Measurements from ENCODE around the gene HMBS. TPM values are rescaled to one million over a fixed set of nuclear protein-coding genes. Genes with fewer than 3 reads are reported as not detected.

The HMBS gene
- total and polyA plus RNA-seq, 4 donors: 10.5 to 224 (median 26.7) TPM

DNA sequence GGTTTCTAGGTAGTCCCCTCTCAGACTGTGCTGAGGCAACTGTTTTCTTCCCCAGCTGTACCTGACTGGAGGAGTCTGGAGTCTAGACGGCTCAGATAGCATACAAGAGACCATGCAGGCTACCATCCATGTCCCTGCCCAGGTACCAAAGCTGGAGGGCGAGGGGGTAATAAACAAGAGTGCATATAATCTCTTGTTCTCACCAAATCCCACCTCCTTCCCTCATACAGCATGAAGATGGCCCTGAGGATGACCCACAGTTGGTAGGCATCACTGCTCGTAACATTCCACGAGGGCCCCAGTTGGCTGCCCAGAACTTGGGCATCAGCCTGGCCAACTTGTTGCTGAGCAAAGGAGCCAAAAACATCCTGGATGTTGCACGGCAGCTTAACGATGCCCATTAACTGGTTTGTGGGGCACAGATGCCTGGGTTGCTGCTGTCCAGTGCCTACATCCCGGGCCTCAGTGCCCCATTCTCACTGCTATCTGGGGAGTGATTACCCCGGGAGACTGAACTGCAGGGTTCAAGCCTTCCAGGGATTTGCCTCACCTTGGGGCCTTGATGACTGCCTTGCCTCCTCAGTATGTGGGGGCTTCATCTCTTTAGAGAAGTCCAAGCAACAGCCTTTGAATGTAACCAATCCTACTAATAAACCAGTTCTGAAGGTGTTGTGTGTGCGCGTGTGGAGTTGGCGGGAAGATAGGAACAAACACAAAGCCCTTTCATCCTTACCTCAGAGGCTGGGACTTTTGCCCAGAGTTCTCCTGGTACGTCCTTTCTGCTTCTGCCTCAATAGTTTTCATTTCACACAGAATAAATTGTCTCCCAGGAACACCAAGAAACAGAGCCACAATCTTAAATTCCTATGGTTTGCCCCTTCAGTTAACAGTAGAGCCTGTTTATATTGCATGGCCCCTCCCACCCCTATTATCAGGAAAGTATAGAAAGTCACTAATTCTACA, 8.5 kb downstream of the HMBS start:
- peak; percentile 52 for DNase-seq (ENCODE audit: low spot score)
- Histone ChIP-seq H3K27me3 (ENCODE audit: control insufficient read depth in 4 of 4, insufficient read depth in 4 of 4, low read length in 3 of 4) (no peaks in the 10 kb centered on the region), H3K4me1 (ENCODE audit: control insufficient read depth in 4 of 4, insufficient read depth in 4 of 4, low read length in 3 of 4) (peaks cover 0 to 28% (median 15%) of the 10 kb centered on the region in 4 donors), H3K9me3 (ENCODE audit: control insufficient read depth in 4 of 4, low read length in 3 of 4) (no peaks in the 10 kb centered on the region), H3K9ac (ENCODE audit: low read depth in 1 of 2, low read length in 2 of 2) (peak overlapping the region; percentile 70 to 75), H3K4me3 (ENCODE audit: low read depth in 1 of 3, low read length in 3 of 3) (peak overlapping the region in 1 of 3 donors; percentile 75), H3K36me3 (ENCODE audit: control insufficient read depth in 4 of 4, insufficient read depth in 3 of 4, low read depth in 1 of 4, low read length in 3 of 4) (peaks cover 5 to 20% (median 9%) of the 10 kb centered on the region in 4 donors), H3K27ac (ENCODE audit: low read depth in 1 of 2, low read length in 2 of 2) (no peak overlapping the region)
- TF ChIP-seq FOXA1 (IDR thresholded peaks at IDR 0.05) (no peak), HNF4A (conservative IDR thresholded peaks at IDR 0.05) (peak in 1 of 2 donors; percentile 14)
- WGBS: 62% methylated on average over 12 of the region's 12 CpGs

DNA sequence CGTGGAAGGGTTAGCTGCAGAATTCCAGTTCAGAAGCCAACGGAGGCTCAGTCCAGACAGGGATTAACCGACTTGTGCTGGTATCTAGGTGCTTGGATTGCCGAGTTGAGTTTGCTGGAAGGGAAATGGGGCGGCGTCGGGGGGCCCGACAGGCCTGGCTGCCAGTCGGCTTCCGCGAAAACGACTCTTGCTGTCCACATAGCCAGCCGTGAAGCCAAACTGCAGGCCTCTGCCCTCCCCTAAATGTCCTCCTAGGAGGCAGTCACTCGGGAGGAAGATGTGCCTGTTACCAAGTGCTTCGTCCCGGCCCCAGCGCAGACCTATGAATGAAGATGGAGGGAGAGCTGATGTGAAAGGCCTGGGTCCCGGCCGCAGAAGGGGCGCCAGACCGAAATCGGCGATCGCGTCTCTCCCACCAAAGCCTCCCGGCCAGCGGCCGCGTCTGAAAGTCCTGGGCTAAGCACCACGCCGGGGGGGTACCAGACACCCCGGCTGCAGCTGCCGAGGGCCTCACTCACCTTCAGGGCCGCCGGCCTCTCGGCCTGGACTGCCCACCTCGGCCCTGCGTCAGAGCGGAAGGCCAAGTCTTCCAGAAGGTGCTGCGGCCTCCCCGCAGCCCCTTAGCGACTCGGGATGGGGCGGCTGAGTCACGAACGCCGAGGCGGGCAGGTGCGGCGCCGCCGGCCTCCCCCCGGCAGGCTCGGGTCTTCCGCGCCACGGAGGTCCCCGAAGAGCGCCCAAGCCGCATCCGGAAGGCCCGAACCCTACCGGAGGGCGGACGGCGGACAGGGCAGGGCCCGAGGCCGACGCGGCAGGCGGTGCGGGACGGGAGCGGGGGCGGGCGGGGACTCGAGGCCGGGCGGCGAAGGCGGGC, 9.5 kb downstream of the HMBS start:
- Histone ChIP-seq H3K27ac (ENCODE audit: low read depth in 1 of 2, low read length in 2 of 2) (peak overlapping the region; percentile 80 to 89), H3K4me1 (ENCODE audit: control insufficient read depth in 4 of 4, insufficient read depth in 4 of 4, low read length in 3 of 4) (peaks cover 0 to 28% (median 15%) of the 10 kb centered on the region in 4 donors), H3K9me3 (ENCODE audit: control insufficient read depth in 4 of 4, low read length in 3 of 4) (no peaks in the 10 kb centered on the region), H3K4me3 (ENCODE audit: low read depth in 1 of 3, low read length in 3 of 3) (peak overlapping the region; percentile 59 to 75 (median 71)), H3K9ac (ENCODE audit: low read depth in 1 of 2, low read length in 2 of 2) (peak overlapping the region; percentile 70 to 75), H3K36me3 (ENCODE audit: control insufficient read depth in 4 of 4, insufficient read depth in 3 of 4, low read depth in 1 of 4, low read length in 3 of 4) (peaks cover 5 to 23% (median 12%) of the 10 kb centered on the region in 4 donors), H3K27me3 (ENCODE audit: control insufficient read depth in 4 of 4, insufficient read depth in 4 of 4, low read length in 3 of 4) (no peaks in the 10 kb centered on the region)
- peak; percentile 66 for DNase-seq (ENCODE audit: low spot score)
- TF ChIP-seq, protein P1, sequence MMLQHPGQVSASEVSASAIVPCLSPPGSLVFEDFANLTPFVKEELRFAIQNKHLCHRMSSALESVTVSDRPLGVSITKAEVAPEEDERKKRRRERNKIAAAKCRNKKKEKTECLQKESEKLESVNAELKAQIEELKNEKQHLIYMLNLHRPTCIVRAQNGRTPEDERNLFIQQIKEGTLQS (IDR thresholded peaks at IDR 0.05): no peak
- TF ChIP-seq GABPA (IDR thresholded peaks at IDR 0.05 in 1 of 2, conservative IDR thresholded peaks at IDR 0.05 in 1 of 2): no peak
- TF ChIP-seq NR2F2 (IDR thresholded peaks at IDR 0.05): no peak
- no peak for TF ChIP-seq HNF4A (conservative IDR thresholded peaks at IDR 0.05)
- TF ChIP-seq SP1 (IDR thresholded peaks at IDR 0.05): no peak
- TF ChIP-seq YY1 (IDR thresholded peaks at IDR 0.05): no peak
- no peak for TF ChIP-seq RAD21 (IDR thresholded peaks at IDR 0.05)
- TF ChIP-seq, protein P2, sequence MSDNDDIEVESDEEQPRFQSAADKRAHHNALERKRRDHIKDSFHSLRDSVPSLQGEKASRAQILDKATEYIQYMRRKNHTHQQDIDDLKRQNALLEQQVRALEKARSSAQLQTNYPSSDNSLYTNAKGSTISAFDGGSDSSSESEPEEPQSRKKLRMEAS (IDR thresholded peaks at IDR 0.05): no peak
- TF ChIP-seq, protein P3, sequence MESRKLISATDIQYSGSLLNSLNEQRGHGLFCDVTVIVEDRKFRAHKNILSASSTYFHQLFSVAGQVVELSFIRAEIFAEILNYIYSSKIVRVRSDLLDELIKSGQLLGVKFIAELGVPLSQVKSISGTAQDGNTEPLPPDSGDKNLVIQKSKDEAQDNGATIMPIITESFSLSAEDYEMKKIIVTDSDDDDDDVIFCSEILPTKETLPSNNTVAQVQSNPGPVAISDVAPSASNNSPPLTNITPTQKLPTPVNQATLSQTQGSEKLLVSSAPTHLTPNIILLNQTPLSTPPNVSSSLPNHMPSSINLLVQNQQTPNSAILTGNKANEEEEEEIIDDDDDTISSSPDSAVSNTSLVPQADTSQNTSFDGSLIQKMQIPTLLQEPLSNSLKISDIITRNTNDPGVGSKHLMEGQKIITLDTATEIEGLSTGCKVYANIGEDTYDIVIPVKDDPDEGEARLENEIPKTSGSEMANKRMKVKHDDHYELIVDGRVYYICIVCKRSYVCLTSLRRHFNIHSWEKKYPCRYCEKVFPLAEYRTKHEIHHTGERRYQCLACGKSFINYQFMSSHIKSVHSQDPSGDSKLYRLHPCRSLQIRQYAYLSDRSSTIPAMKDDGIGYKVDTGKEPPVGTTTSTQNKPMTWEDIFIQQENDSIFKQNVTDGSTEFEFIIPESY (IDR thresholded peaks at IDR 0.05): no peak
- no peak for TF ChIP-seq TAF1 (conservative IDR thresholded peaks at IDR 0.05)
- TF ChIP-seq FOXA2 (IDR thresholded peaks at IDR 0.05): no peak
- TF ChIP-seq JUND (IDR thresholded peaks at IDR 0.05): no peak
- WGBS: 2% methylated on average over 81 of the region's 81 CpGs

DNA sequence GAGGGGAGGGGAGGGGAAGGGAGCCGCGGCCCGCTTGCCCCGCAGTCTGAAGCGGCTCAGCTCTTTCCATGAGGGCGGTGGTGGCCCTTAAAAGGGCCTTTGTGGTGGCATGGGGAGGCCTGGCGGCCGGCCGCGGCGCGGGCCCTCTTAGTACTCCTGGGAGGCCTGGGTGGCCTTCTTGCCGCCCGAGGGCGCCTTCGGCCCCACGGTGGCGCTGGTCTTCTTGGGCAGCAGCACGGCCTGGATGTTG, 10.1 kb downstream of the HMBS start:
- H3K36me3 ChIP-seq (ENCODE audit: control insufficient read depth in 4 of 4, insufficient read depth in 3 of 4, low read depth in 1 of 4, low read length in 3 of 4): peaks cover 5 to 23% (median 12%) of the 10 kb centered on the region in 4 donors
- peak; percentile 81 for DNase-seq (ENCODE audit: low spot score)
- H3K4me1 ChIP-seq (ENCODE audit: control insufficient read depth in 4 of 4, insufficient read depth in 4 of 4, low read length in 3 of 4): peaks cover 0 to 28% (median 15%) of the 10 kb centered on the region in 4 donors

More for the DNA sequence above, 10.1 kb downstream of the HMBS start:
- peak overlapping the region; percentile 71 to 79 (median 75) for H3K4me3 ChIP-seq (ENCODE audit: low read depth in 1 of 3, low read length in 3 of 3)
- no peaks in the 10 kb centered on the region for H3K27me3 ChIP-seq (ENCODE audit: control insufficient read depth in 4 of 4, insufficient read depth in 4 of 4, low read length in 3 of 4)
- WGBS: under 1% methylated on average over 19 of the region's 19 CpGs
- no peak for TF ChIP-seq SP1 (IDR thresholded peaks at IDR 0.05)
- no peak for TF ChIP-seq GABPA (IDR thresholded peaks at IDR 0.05 in 1 of 2, conservative IDR thresholded peaks at IDR 0.05 in 1 of 2)
- TF ChIP-seq YY1 (IDR thresholded peaks at IDR 0.05): no peak
- TF ChIP-seq EGR1 (IDR thresholded peaks at IDR 0.05; ENCODE audit: low read depth in 2 of 2): no peak
- TF ChIP-seq, protein P2 (IDR thresholded peaks at IDR 0.05): no peak
- TF ChIP-seq RXRA (IDR thresholded peaks at IDR 0.05): no peak
- TF ChIP-seq HNF4A (conservative IDR thresholded peaks at IDR 0.05): no peak
- peak; percentile 54 to 73 for TF ChIP-seq RAD21 (IDR thresholded peaks at IDR 0.05)
- no peak for TF ChIP-seq FOXA2 (IDR thresholded peaks at IDR 0.05)
- TF ChIP-seq FOXA1 (IDR thresholded peaks at IDR 0.05): no peak
- no peak for TF ChIP-seq NR2F2 (IDR thresholded peaks at IDR 0.05)
- TF ChIP-seq, protein P1 (IDR thresholded peaks at IDR 0.05): no peak
- TF ChIP-seq TAF1 (conservative IDR thresholded peaks at IDR 0.05): no peak
- TF ChIP-seq JUND (IDR thresholded peaks at IDR 0.05): no peak
- TF ChIP-seq, protein P4, sequence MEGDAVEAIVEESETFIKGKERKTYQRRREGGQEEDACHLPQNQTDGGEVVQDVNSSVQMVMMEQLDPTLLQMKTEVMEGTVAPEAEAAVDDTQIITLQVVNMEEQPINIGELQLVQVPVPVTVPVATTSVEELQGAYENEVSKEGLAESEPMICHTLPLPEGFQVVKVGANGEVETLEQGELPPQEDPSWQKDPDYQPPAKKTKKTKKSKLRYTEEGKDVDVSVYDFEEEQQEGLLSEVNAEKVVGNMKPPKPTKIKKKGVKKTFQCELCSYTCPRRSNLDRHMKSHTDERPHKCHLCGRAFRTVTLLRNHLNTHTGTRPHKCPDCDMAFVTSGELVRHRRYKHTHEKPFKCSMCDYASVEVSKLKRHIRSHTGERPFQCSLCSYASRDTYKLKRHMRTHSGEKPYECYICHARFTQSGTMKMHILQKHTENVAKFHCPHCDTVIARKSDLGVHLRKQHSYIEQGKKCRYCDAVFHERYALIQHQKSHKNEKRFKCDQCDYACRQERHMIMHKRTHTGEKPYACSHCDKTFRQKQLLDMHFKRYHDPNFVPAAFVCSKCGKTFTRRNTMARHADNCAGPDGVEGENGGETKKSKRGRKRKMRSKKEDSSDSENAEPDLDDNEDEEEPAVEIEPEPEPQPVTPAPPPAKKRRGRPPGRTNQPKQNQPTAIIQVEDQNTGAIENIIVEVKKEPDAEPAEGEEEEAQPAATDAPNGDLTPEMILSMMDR (IDR thresholded peaks at IDR 0.05; ENCODE audit: low read depth, low read length, missing input control): peak; percentile 37
- TF ChIP-seq HNF4G (IDR thresholded peaks at IDR 0.05): no peak
- H3K9ac ChIP-seq (ENCODE audit: low read depth in 1 of 2, low read length in 2 of 2): peak overlapping the region; percentile 10 to 80
- peak overlapping the region; percentile 80 to 89 for H3K27ac ChIP-seq (ENCODE audit: low read depth in 1 of 2, low read length in 2 of 2)
- no peaks in the 10 kb centered on the region for H3K9me3 ChIP-seq (ENCODE audit: control insufficient read depth in 4 of 4, low read length in 3 of 4)

All from liver (tissue), 9 donors.